Nucleus accumbens (tissue), 56 donors: ENCODE results near the gene SSUH2.

Experiments used
- DNase-seq, 56 donors: peaks; one replicate each; lab custom pipeline; 2025; lab: John Stamatoyannopoulos, UW

SSUH2 gene

DNA sequence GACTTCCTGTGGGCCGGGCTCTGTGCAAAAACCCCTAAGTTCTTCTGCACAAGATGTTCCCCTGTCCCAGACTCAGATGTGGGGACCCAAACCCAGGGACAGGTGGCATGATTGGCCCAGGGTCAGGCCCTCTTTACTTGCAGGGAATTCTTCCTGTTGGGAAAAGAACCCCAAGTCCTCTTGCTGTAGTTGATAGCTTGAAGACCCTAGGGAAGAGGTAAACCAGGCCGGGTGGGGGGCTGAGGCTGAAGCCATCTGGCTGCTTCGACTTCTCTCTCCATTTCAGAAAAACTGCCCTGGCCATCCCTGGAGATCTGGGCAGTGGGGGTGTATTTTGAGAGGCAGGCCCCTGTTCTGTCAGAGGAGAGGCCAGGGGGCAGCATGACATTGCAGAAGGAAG is 23.5 kb downstream of the SSUH2 start:
- DNase-seq: no peak

GRCh38 chr3:8619548-8619947 is 25.1 kb downstream of the SSUH2 start:
- no peak for DNase-seq

DNA sequence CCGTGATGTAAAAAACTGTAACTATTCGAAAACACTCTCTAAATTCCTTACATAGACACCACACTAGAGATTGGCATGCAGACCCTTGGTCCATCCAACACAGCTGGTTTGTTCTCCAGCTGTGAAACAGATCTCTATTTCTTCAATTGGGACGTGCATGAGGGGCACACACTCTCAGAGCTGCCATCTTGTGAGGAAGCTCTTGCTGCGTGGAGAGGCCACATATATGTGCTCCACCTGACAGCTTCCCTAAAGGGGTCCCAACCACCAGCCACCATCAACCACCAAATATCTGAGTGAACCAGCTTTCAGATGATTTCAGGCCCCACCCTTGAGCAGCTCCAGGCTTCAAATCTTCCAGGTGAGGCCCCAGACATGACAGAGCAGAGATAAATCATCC is 25.6 kb downstream of the SSUH2 start:
- no peak for DNase-seq

GRCh38 chr3:8617921-8618320 is 26.7 kb downstream of the SSUH2 start:
- DNase-seq: no peak

DNA sequence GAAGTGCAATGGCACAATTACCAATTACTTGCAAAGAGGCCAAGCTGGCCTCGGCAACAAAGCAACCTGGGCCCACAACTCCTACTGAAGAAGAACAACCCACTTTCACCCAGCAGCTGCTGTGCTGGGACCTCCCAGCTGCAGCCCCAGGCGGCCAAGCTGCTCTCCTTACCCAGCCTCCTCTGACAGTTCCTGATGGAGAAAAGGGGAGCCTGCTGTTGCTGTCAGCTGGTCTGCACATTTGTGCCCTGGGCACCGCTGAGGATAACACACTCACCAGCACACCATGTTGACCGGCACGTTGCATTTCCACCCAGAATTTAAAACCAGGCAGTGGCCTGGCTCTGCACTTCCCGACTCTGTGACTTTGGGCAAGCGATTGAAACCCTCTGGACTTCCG is 33.6 kb downstream of the SSUH2 start:
- no peak for DNase-seq

GRCh38 chr3:8608791-8609467 is 35.7 kb downstream of the SSUH2 start:
- no peak for DNase-seq

DNA sequence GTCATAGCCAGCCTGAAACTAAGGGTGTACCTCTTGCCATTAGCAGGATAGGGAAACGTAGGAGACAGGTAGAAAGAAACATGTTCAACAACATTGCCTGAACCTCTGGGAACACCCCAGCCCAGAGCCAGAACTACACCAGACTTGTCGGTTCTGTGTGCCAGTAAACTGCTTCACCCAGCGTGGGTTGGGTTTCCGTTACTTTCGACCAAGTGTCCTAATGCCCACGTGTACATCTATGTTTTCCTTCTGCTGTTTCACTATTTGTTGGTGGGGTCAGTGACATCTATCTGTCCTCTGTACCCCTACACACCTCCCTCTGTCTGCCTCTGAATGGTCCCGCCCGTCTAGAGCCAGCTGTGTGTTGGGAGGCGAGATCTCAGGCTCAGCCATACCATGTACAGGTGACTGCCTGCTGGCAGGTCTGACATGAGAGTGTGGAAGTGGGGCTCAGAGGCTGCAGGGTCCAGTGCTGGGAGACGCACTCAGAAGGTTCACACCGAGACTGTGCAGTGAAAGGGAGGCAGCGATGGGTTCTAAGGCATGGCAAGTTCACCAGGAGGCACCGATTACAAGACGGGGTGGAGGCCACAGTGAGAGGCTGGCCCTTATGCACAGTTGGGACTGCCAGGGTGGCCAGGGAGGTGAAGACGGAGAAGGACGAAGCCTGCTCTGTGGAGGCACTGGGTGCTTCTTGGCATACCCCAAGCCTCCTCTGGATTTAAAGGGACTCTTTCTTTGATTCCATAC is 36.4 kb downstream of the SSUH2 start:
- no peak for DNase-seq

DNA sequence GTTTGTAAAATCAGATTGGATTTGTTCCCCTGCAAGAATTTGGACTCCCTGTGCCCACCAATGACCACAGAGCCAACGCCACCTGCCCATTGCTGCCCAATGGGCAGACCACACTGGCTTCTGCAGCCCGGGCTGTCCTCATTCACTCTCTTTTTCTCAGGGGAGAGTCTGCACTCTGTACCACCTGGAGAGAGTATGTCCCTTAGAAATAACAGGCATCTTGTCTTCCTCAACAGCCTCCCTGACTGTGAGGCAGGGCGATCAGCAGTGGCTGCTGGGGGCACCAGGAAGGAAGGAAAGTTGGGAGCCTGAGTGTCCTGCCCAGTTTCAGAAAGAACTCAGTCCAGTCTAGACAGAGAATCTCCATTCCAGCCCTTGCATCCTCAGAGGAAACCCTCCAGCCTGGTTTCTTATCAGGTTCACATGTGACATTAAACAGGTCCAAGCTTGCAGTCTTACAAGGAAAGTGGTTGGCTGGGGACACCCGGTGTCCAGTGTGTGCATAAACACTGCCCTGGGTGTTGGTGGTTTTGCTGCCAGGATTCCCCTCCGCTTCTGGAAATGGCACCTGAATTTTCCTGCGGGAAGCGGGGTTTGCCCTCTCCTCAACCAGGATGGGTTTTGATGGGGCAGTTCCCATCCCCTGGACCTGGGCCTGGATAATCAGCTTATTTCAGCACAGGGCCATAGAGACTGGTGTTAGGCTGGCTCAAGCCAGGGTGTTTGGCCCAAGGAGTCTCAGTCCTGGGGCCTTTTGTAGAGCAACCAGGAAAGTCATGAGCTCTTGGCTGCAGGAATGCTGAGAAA is 37.2 kb downstream of the SSUH2 start:
- peak in 33 of 56 donors; percentile 4 to 52 (median 16) for DNase-seq

- DNase-seq: no peak
Measured at GRCh38 chr3:8606701-8607231, 37.8 kb downstream of the SSUH2 start.

DNA sequence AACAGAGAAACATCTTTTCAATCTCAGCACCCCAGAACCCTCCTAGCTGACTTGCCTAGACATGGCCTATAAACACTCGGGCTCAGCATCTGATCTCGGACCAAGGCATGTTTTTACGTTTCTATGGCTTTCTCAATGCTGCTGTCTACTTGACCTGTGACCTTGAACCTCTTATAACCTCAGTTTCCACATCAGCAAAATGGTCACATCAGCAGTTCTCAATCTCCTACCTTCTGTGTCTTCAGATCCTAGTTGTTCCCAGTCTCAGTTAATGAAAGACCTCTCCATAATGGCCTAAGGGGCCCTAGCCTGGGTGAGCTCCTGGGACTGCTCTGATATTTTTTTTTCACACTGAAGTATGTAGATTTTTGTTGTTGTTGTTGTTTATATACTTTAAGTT is 39.6 kb downstream of the SSUH2 start:
- no peak for DNase-seq

DNA sequence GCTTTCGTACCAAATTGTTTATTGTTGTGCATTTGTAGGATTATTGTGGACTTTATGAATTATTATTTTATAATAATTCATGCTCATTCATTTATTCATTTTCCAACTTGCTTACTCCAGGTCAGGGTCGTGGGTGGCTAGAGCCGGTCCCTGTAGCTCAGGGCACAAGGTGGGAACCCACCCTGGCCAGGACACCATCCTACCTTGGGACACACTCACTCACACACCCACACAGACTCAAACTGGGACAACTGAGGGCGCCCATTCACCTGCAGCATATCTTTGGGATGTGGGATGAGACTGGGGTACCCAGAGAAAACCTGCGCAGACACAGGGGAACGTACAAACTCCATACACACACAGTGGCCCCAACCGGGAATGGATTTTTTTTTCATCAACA is 40.6 kb downstream of the SSUH2 start:
- DNase-seq: no peak

GRCh38 chr3:8603115-8603710 is 41.4 kb downstream of the SSUH2 start:
- no peak for DNase-seq

DNA sequence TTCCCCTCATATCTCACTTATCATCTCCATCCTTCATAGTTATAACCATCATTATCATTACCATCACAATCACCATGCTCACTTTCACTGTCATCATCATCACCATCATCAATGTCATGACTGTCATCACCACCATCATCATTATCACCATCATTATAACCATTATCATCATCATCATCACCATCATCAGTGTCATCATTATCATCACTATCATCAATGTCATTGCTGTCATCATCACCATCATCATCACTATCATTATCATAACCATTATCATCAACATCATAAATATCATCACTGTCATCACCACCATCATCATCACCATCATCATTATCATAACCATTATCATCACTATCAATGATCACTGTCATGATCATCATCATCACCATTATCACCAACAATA is 44.1 kb downstream of the SSUH2 start:
- DNase-seq: no peak

GRCh38 chr3:8599146-8599545 is 45.5 kb downstream of the SSUH2 start:
- DNase-seq: no peak

- no peak for DNase-seq
Measured at GRCh38 chr3:8597219-8597853, 47.3 kb downstream of the SSUH2 start.

- no peak for DNase-seq
Measured at GRCh38 chr3:8596321-8597218, 48.0 kb downstream of the SSUH2 start.

DNA sequence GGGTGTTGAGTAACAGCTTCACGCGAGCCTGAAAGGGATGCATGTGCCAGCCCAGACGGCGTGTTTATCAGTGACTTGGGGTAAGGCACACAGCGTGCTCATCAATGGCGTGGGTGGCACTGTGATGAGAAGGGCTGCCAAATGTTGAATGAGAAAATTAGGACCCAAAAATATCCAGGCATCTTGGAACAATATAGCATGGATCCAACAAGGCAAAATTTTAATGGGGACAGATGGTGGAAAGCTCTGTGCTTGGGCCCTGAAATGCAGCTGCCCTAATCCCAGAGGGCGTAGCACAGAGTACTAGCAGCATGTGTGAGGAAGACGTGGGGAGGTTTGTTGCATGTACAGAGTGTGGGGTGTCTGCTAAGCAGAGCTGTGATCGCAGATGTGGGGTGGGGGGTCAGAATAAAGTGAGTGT is 48.9 kb downstream of the SSUH2 start:
- peak in 17 of 56 donors; percentile 3 to 42 (median 14) for DNase-seq

DNA sequence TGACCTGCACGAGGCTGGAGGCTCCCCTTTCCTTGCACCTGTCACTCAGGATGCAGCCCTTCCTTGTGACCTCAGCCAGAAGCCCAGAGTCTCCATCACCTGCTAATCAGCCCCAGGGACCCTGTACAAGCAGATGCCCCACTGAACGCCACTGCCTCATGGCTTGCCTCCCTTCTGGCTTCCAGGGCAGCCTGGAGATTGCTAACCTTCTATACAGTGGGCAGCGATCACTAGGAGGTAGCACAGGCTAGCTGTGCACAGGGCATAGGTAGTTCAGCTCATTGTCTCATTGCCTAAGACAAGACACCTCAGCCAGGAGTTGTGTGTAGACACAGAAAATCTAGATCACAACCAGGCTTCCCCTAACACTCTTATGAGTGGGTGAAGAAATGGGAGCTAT is 49.3 kb downstream of the SSUH2 start:
- DNase-seq: no peak
